HG02759 (cell line): ENCODE results near the gene TLR4.

ENCODE experiments used
- ATAC-seq: cut with Tn5 transposase; IDR thresholded peaks from one replicate; pipeline ENCODE4 v1.9.1; 2021; ENCODE audit warnings: mild to moderate bottlenecking, moderate library complexity; ENCODE audit not compliant: unreplicated experiment

TLR4 gene

GRCh38 chr9:117742131-117742530 lies 37.9 kb downstream of the TLR4 start:
- no peak for ATAC-seq

- no peak for ATAC-seq
Observed at GRCh38 chr9:117744369-117744768, 40.2 kb downstream of the TLR4 start.

DNA sequence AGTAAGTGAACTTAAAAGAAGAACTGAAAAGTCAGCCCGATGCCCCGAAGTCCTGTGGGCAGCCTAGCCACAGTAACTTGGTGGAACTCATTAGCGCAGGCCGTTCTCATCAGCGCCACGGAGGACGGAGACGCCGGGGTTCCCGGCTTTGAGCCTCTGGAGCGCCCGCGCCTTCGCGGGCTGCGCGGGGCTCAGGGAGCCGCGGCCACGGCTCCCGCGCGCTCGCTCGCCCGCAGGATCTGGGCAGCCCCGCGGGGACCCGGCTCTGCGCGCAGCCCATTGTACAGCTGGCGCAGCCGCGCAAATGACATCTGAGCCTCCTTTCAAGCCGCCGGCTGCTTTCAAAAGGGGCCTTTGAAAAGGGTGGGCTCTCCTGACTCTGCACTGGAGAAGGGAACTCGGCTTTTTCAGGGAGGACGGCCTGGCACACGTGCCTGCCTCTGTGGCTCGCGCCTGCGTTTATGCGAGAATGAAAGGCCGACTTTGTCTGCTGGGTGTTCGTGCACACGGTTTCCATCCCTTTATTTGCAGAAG lies 40.7 kb downstream of the TLR4 start:
- peak; percentile 58 for ATAC-seq

GRCh38 chr9:117745598-117745997 lies 41.4 kb downstream of the TLR4 start:
- ATAC-seq, result no peak

DNA sequence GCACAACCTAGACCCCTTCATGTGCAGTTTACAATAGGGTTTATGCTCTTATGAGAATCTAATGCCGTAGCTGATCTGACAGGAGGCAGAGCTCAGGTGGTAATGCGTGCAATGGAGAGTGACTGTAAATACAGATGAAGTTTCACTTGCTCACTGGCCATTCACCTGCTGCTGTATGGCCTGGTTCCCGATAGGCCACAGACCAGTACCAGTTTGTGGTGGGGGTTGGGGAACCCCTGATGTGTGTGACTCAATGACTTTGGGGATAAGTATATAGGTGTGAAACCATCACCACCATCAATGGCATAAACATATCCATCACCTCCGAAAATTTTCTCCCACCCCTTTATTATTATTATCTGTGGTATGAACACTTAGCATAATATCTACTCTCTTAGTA lies 42.1 kb downstream of the TLR4 start:
- no peak for ATAC-seq

DNA sequence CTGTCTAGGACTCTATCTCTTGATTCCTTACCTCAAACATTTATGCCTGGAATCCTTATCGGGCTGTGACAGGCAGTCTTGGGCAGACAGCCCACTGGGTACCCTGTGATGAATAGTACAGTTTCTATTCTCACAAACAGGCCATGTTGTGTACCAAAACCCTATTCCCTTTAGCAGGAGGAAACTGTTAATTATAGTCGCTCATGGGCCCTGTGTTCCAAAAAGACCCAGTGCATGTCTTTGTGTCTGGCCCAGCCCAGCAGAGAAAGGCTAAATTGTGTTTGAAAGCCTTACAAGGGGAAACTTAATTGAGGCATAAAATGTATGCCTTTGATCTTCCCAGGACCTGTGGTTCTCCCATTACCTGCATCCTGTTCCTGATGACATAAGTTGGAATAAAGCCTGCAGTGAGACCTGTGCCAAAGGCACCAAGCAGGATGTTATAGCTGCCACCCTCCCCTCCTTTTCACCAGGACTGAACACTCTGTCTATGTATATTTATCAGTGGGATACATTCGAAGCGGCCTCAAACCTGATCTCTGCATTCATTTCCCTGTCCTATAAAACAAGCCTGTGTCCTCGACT lies 43.3 kb downstream of the TLR4 start:
- ATAC-seq, result no peak

- no peak for ATAC-seq
Observed at GRCh38 chr9:117750401-117750800, 46.2 kb downstream of the TLR4 start.

- ATAC-seq, result no peak
Observed at GRCh38 chr9:117752894-117753293, 48.7 kb downstream of the TLR4 start.

DNA sequence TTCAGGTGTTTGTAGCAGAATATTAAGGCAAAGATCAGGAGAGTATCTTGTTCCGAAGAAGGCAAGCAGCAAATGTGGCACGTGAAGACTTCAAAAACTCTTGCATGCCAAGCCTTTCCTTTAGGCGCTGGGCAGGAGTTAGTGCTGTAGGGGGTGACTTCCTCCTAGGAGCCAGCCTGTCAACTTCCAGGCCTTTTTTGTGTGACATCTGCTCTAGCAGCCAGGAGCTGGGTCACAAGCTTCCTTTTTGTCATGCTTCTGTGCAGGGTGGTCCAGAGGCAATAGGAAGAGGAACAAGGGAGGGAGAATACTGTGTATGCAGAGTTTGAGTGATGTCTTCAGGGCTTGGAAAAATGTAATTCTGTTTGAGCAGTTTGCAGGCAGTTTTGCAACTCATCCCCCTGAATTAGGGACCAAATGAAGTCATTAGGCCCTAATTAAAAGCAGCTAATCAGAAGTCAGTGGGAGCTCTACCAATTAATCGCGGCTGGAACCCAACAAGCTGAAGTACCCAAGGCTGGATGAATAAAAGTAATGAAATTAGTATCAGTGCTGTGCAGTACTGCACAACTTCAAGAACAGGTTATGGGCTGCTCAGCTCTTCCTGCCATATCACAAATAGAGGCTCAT lies 53.5 kb downstream of the TLR4 start:
- no peak for ATAC-seq

GRCh38 chr9:117763314-117763713 lies 59.1 kb downstream of the TLR4 start:
- no peak for ATAC-seq

- no peak for ATAC-seq
Observed at GRCh38 chr9:117768750-117769395, 64.7 kb downstream of the TLR4 start.

- ATAC-seq, result no peak
Observed at GRCh38 chr9:117771136-117771535, 66.9 kb downstream of the TLR4 start.

DNA sequence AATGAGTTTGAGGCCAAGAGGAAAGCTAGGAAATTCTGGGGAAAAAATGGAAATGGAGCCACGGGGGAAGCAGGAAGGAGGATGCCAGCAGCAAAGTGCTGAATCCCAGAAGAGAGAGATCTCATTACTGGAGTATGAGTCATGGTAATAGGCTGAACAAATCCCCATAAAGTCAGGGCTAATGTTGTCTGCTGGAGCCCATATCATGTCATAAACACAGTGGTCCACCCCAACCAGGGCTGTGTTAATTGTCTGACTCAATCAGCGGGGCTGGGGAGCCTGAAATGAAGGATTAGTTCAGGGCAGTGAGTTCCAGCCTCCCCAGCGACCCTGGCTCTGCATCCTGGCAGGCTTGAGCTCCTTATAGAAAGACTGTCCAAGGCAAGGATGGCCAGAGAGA lies 68.8 kb downstream of the TLR4 start:
- ATAC-seq, result no peak
